Bronchial smooth muscle cell (primary cell): Measurements from ENCODE around the gene GTF2A1L. TPM values are rescaled to one million over a fixed set of nuclear protein-coding genes. Genes with fewer than 3 reads are reported as not detected.

Experiments
- total RNA-seq: library from RNA; depleted of rRNA; stranded (reverse); fragments of >200 nt; gene quantifications from 2 replicates; pipeline ENCODE4 v1.2.1, GENCODE V29; 2014

Gene GTF2A1L, protein sequence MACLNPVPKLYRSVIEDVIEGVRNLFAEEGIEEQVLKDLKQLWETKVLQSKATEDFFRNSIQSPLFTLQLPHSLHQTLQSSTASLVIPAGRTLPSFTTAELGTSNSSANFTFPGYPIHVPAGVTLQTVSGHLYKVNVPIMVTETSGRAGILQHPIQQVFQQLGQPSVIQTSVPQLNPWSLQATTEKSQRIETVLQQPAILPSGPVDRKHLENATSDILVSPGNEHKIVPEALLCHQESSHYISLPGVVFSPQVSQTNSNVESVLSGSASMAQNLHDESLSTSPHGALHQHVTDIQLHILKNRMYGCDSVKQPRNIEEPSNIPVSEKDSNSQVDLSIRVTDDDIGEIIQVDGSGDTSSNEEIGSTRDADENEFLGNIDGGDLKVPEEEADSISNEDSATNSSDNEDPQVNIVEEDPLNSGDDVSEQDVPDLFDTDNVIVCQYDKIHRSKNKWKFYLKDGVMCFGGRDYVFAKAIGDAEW
- 0.69 and 0.95 TPM in 2 replicates for total RNA-seq

DNA sequence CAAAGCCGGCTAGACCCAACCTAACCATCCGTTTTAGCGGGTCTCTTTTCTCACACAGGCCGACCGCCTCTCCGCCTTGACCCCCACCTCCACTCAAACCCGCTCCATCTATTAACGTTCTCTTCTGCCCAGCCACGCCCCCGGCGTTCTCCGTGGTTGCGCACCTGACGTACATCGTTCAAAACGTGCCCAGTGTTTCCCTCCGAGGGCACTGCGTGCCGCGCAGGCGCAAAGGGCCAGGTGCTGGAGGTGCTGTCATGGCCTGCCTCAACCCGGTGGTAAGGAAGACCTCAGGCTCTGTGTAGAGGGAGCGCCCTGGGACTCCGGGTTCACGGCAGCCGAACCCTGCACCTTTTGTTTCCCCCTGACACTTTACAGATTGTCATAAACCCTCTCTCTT lies at the start of gene GTF2A1L:
Gene GTF2A1L, plus strand, starts transcription at position 239 of the 400 bp plus-strand sequence. Its CDS starts 19 bp downstream, at position 258.

Other genes with a start within 250 kb of the GTF2A1L start
- gene PPP1R21, start 177.1 kb upstream of the GTF2A1L start, total RNA-seq = 16.5 and 21.6 TPM in 2 replicates
- 6.7 and 12.8 TPM in 2 replicates for gene STON1, start 87.7 kb upstream of the GTF2A1L start, total RNA-seq
- not detected in 2 replicates for gene LHCGR, start 137.9 kb downstream of the GTF2A1L start, total RNA-seq